Liver (tissue), 9 donors: ENCODE measurements around the gene SLC38A6. TPM values are rescaled to one million over a fixed set of nuclear protein-coding genes. Genes with fewer than 3 reads are reported as not detected.

Source experiments
- DNase-seq: peaks from one replicate; pipeline ENCODE4 v3.0.0-alpha.2; 2017; ENCODE audit warnings: low spot score
- H3K27ac ChIP-seq, 2 donors: one replicate each; pipeline ENCODE4 v1.7.0; 2013; ENCODE audit warnings: inconsistent platforms in 2 of 2, low read length in 2 of 2, control low read depth in 1 of 2, low read depth in 1 of 2, mild to moderate bottlenecking in 1 of 2
- H3K27me3 ChIP-seq, 4 donors: one replicate each; pipeline versions ENCODE4 v1.6.1 to v1.7.0; 2013; ENCODE audit warnings: low read length in 3 of 4, inconsistent platforms in 1 of 4, mild to moderate bottlenecking in 1 of 4, moderate library complexity in 1 of 4; ENCODE audit not compliant: control insufficient read depth in 4 of 4, insufficient read depth in 4 of 4
- H3K36me3 ChIP-seq, 4 donors: one replicate each; pipeline versions ENCODE4 v1.6.1 to v1.7.0; 2013; ENCODE audit warnings: low read length in 3 of 4, mild to moderate bottlenecking in 3 of 4, low read depth in 1 of 4, moderate library complexity in 1 of 4; ENCODE audit not compliant: control insufficient read depth in 4 of 4, insufficient read depth in 3 of 4
- H3K4me1 ChIP-seq, 4 donors: one replicate each; pipeline versions ENCODE4 v1.6.1 to v1.7.0; 2013; ENCODE audit warnings: low read length in 3 of 4, mild to moderate bottlenecking in 3 of 4, moderate library complexity in 1 of 4; ENCODE audit not compliant: control insufficient read depth in 4 of 4, insufficient read depth in 4 of 4
- H3K4me3 ChIP-seq, 3 donors: one replicate each; pipeline versions ENCODE4 v1.6.1 to v1.7.0; 2013; ENCODE audit warnings: low read length in 3 of 3, control low read depth in 1 of 3, low read depth in 1 of 3, mild to moderate bottlenecking in 1 of 3
- H3K9ac ChIP-seq, 2 donors: one replicate each; pipeline ENCODE4 v1.7.0; 2013; ENCODE audit warnings: low read length in 2 of 2, mild to moderate bottlenecking in 2 of 2, moderate library complexity in 2 of 2, control low read depth in 1 of 2, low read depth in 1 of 2
- H3K9me3 ChIP-seq, 4 donors: one replicate each; pipeline versions ENCODE4 v1.6.1 to v1.7.0; 2013; ENCODE audit warnings: low read length in 3 of 4; ENCODE audit not compliant: control insufficient read depth in 4 of 4
- EGR1 ChIP-seq, 2 donors: IDR thresholded peaks; 2 replicates each; pipeline ENCODE4 v1.6.1; 2016 to 2018; ENCODE audit warnings: antibody characterized with exemption in 2 of 2, low read depth in 2 of 2
- FOXA1 ChIP-seq: IDR thresholded peaks from 2 replicates; pipeline ENCODE4 v1.6.1; 2016; ENCODE audit warnings: antibody characterized with exemption
- FOXA2 ChIP-seq: IDR thresholded peaks from 2 replicates; pipeline ENCODE4 v1.6.1; 2016; ENCODE audit warnings: antibody characterized with exemption
- GABPA ChIP-seq, 2 donors: IDR thresholded peaks in 1 of 2; conservative IDR thresholded peaks in 1 of 2; 2 replicates each; pipeline ENCODE4 v1.6.1; 2016; ENCODE audit warnings: antibody characterized with exemption in 2 of 2, mild to moderate bottlenecking in 1 of 2, moderate library complexity in 1 of 2
- HNF4A ChIP-seq, 2 donors: conservative IDR thresholded peaks; 2 replicates each; pipeline ENCODE4 v1.6.1; 2016; ENCODE audit warnings: antibody characterized with exemption in 2 of 2, mild to moderate bottlenecking in 2 of 2
- HNF4G ChIP-seq: IDR thresholded peaks from 2 replicates; pipeline ENCODE4 v1.6.1; 2016; ENCODE audit warnings: antibody characterized with exemption
- JUND ChIP-seq, 2 donors: IDR thresholded peaks; 2 replicates each; pipeline ENCODE4 v1.6.1; 2016; ENCODE audit warnings: antibody characterized with exemption in 2 of 2
- NR2F2 ChIP-seq: IDR thresholded peaks from 2 replicates; pipeline ENCODE4 v1.6.1; 2016; ENCODE audit warnings: antibody characterized with exemption
- RAD21 ChIP-seq, 2 donors: IDR thresholded peaks; 2 replicates each; pipeline ENCODE4 v1.6.1; 2016; ENCODE audit warnings: antibody characterized with exemption in 2 of 2, mild to moderate bottlenecking in 2 of 2
- RXRA ChIP-seq, 2 donors: IDR thresholded peaks; 2 replicates each; pipeline ENCODE4 v1.6.1; 2017 to 2018; ENCODE audit warnings: antibody characterized with exemption in 2 of 2, mild to moderate bottlenecking in 1 of 2
- SP1 ChIP-seq: IDR thresholded peaks from 2 replicates; pipeline ENCODE4 v1.6.1; 2018; ENCODE audit warnings: antibody characterized with exemption, mild to moderate bottlenecking
- TAF1 ChIP-seq: conservative IDR thresholded peaks from 2 replicates; pipeline ENCODE4 v1.6.1; 2016; ENCODE audit warnings: antibody characterized with exemption, mild to moderate bottlenecking
- YY1 ChIP-seq: IDR thresholded peaks from 2 replicates; pipeline ENCODE4 v1.6.1; 2016; ENCODE audit warnings: antibody characterized with exemption, mild to moderate bottlenecking
- WGBS: extraction: QIAGEN DNeasy Blood & Tissue Kit; methylation state at CpG from one replicate; pipeline ENCODE4 v1.1.7; 2013; 5-methylcytosine and 5-hydroxymethylcytosine counted together
- polyA plus RNA-seq, 2 donors: library from polyadenylated mRNA; stranded (reverse) in 1 of 2; unstranded in 1 of 2; fragments of 200-250 nt in 1 of 2; fragments of >200 nt in 1 of 2; fragmentation: Nextera tagmentation in 1 of 2; extraction: Ambion mirVana in 1 of 2; gene quantifications; one replicate each; pipeline versions ENCODE4 v1.2.1 to v1.2.3, GENCODE V29; 2013 to 2015
- total RNA-seq, 2 donors: library from RNA; depleted of rRNA; stranded (reverse); fragments of >200 nt; gene quantifications; one replicate each; pipeline ENCODE4 v1.2.3, GENCODE V29; 2014
- TF ChIP-seq, protein P1 (sequence below): IDR thresholded peaks from 2 replicates; pipeline ENCODE4 v1.6.1; 2016; ENCODE audit warnings: antibody characterized with exemption, mild to moderate bottlenecking
- TF ChIP-seq, protein P2 (sequence below): IDR thresholded peaks from 2 replicates; pipeline ENCODE4 v1.6.1; 2016; ENCODE audit warnings: antibody characterized with exemption
- TF ChIP-seq, protein P3 (sequence below): IDR thresholded peaks from 2 replicates; pipeline ENCODE4 v1.6.1; 2016; ENCODE audit warnings: antibody characterized with exemption
- TF ChIP-seq, protein P4 (sequence below): IDR thresholded peaks from 2 replicates; pipeline ENCODE4 v1.6.1; 2016; ENCODE audit warnings: antibody characterized with exemption
- TF ChIP-seq, protein P5 (sequence below): fragments of 150-350 bp; IDR thresholded peaks from 2 replicates; pipeline ENCODE4 v1.5.1; 2017; ENCODE audit warnings: improper control_type of control experiment, low read depth, low read length; ENCODE audit not compliant: missing input control
- donor health status: healthy.
- donor health status: healthy.
- donor health status: healthy.
- donor health status: healthy.
- donor health status: healthy.

SLC38A6 gene
- total and polyA plus RNA-seq, 4 donors: 2.6 to 10.6 (median 6.4) TPM

DNA sequence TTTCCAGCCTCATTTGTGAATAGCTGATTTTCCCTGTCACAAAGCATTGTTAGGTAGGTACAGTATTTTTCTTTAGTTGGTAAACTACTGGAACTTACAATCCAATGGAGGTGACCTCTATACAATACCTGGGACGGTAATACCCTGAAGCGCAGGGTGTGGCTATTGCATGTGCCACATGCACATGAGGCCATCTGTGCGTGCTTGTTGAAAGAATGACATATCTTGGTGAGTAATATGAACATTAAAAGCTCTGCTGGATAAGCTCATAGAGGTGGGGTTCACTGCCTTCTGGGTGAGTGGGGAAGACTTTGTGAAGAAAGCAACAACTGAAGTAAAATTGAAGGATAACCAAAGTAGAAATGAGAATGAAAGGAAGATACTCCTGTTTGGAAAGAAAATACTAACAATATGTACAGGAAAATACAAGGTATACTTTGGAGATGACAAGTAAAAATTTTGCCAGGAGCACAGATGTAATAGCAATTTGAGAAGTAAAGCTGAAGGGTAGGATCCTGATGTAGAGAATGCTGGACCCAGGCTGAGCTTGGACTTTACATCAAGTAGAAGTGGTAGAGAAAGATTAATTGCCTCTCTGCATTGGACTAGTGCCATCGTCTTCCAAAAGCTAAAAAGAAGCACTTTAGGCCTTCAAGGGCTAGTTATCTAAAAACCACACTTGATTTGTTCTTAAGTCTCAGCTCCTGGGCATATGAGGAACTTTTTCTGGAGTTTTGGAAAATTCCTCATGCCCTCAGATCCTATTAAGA lies 97.1 kb downstream of the SLC38A6 start:
- no peak overlapping the region for H3K27ac ChIP-seq
- no peaks in the 10 kb centered on the region for H3K9me3 ChIP-seq
- no peaks in the 10 kb centered on the region for H3K36me3 ChIP-seq
- H3K4me1 ChIP-seq: no peaks in the 10 kb centered on the region
- H3K4me3 ChIP-seq: no peak overlapping the region
- H3K9ac ChIP-seq: no peak overlapping the region
- TF ChIP-seq NR2F2 (no peak), EGR1 (IDR thresholded peaks at IDR 0.05; ENCODE audit: low read depth in 2 of 2) (no peak), YY1 (no peak), SP1 (no peak), RXRA (IDR thresholded peaks at IDR 0.05) (no peak), TAF1 (no peak), HNF4G (no peak), FOXA2 (no peak), RAD21 (IDR thresholded peaks at IDR 0.05) (no peak), JUND (IDR thresholded peaks at IDR 0.05) (no peak), GABPA (IDR thresholded peaks at IDR 0.05 in 1 of 2, conservative IDR thresholded peaks at IDR 0.05 in 1 of 2) (no peak), HNF4A (conservative IDR thresholded peaks at IDR 0.05) (no peak), FOXA1 (no peak)
- TF ChIP-seq, protein P1, sequence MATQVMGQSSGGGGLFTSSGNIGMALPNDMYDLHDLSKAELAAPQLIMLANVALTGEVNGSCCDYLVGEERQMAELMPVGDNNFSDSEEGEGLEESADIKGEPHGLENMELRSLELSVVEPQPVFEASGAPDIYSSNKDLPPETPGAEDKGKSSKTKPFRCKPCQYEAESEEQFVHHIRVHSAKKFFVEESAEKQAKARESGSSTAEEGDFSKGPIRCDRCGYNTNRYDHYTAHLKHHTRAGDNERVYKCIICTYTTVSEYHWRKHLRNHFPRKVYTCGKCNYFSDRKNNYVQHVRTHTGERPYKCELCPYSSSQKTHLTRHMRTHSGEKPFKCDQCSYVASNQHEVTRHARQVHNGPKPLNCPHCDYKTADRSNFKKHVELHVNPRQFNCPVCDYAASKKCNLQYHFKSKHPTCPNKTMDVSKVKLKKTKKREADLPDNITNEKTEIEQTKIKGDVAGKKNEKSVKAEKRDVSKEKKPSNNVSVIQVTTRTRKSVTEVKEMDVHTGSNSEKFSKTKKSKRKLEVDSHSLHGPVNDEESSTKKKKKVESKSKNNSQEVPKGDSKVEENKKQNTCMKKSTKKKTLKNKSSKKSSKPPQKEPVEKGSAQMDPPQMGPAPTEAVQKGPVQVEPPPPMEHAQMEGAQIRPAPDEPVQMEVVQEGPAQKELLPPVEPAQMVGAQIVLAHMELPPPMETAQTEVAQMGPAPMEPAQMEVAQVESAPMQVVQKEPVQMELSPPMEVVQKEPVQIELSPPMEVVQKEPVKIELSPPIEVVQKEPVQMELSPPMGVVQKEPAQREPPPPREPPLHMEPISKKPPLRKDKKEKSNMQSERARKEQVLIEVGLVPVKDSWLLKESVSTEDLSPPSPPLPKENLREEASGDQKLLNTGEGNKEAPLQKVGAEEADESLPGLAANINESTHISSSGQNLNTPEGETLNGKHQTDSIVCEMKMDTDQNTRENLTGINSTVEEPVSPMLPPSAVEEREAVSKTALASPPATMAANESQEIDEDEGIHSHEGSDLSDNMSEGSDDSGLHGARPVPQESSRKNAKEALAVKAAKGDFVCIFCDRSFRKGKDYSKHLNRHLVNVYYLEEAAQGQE: no peak
- TF ChIP-seq, protein P2, sequence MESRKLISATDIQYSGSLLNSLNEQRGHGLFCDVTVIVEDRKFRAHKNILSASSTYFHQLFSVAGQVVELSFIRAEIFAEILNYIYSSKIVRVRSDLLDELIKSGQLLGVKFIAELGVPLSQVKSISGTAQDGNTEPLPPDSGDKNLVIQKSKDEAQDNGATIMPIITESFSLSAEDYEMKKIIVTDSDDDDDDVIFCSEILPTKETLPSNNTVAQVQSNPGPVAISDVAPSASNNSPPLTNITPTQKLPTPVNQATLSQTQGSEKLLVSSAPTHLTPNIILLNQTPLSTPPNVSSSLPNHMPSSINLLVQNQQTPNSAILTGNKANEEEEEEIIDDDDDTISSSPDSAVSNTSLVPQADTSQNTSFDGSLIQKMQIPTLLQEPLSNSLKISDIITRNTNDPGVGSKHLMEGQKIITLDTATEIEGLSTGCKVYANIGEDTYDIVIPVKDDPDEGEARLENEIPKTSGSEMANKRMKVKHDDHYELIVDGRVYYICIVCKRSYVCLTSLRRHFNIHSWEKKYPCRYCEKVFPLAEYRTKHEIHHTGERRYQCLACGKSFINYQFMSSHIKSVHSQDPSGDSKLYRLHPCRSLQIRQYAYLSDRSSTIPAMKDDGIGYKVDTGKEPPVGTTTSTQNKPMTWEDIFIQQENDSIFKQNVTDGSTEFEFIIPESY: no peak
- TF ChIP-seq, protein P3, sequence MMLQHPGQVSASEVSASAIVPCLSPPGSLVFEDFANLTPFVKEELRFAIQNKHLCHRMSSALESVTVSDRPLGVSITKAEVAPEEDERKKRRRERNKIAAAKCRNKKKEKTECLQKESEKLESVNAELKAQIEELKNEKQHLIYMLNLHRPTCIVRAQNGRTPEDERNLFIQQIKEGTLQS: no peak
- TF ChIP-seq, protein P4, sequence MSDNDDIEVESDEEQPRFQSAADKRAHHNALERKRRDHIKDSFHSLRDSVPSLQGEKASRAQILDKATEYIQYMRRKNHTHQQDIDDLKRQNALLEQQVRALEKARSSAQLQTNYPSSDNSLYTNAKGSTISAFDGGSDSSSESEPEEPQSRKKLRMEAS: no peak
- TF ChIP-seq, protein P5, sequence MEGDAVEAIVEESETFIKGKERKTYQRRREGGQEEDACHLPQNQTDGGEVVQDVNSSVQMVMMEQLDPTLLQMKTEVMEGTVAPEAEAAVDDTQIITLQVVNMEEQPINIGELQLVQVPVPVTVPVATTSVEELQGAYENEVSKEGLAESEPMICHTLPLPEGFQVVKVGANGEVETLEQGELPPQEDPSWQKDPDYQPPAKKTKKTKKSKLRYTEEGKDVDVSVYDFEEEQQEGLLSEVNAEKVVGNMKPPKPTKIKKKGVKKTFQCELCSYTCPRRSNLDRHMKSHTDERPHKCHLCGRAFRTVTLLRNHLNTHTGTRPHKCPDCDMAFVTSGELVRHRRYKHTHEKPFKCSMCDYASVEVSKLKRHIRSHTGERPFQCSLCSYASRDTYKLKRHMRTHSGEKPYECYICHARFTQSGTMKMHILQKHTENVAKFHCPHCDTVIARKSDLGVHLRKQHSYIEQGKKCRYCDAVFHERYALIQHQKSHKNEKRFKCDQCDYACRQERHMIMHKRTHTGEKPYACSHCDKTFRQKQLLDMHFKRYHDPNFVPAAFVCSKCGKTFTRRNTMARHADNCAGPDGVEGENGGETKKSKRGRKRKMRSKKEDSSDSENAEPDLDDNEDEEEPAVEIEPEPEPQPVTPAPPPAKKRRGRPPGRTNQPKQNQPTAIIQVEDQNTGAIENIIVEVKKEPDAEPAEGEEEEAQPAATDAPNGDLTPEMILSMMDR: no peak
- DNase-seq: no peak
- no peaks in the 10 kb centered on the region for H3K27me3 ChIP-seq
- 94% methylated on average over 4 of the region's 4 CpGs for WGBS
